Testis (tissue), 3 donors: ENCODE results near the gene TMEM175. TPM values are rescaled to one million over a fixed set of nuclear protein-coding genes. Genes with fewer than 3 reads are reported as not detected.
"Not testable (repeated sequence)": the region's sequence is repeated elsewhere in the genome, so short reads cannot be mapped to it uniquely, and the experiment has no call there.

Experiments
- DNase-seq: peaks from one replicate; pipeline ENCODE4 v3.0.0-alpha.2; 2019
- H3K27ac ChIP-seq, 2 donors: fragments of 200-600 bp; sonication (generic); one replicate each; pipeline ENCODE4 v1.5.1; 2019
- H3K27me3 ChIP-seq: fragments of 200-600 bp; sonication (generic); one replicate; pipeline ENCODE4 v1.5.1; 2019
- H3K36me3 ChIP-seq: fragments of 200-600 bp; sonication (generic); one replicate; pipeline ENCODE4 v1.5.1; 2017; ENCODE audit warnings: low read depth; ENCODE audit errors: missing control alignments
- H3K4me1 ChIP-seq: fragments of 200-600 bp; sonication (generic); one replicate; pipeline ENCODE4 v1.5.1; 2019
- H3K4me3 ChIP-seq, 2 donors: fragments of 200-600 bp; sonication (generic); one replicate each; pipeline ENCODE4 v1.5.1; 2017 to 2019
- H3K9me3 ChIP-seq: fragments of 200-600 bp; sonication (generic); one replicate; pipeline ENCODE4 v1.5.1; 2017
- POLR2A ChIP-seq: fragments of 450-650 bp; IDR thresholded peaks from one replicate; pipeline ENCODE4 v1.6.1; 2017; ENCODE audit warnings: antibody characterized with exemption, mild to moderate bottlenecking, moderate library complexity
- WGBS, 2 donors: methylation state at CpG; one replicate each; pipeline ENCODE4 v1.1.5; 2018; 5-methylcytosine and 5-hydroxymethylcytosine counted together
- intact Hi-C: fragments of 100-400 bp; cut with DNase I; formaldehyde crosslinking; loops from one replicate; pipeline ENCODE4 v1.15.1; 2023; ENCODE audit warnings: low total_unique reads
- polyA plus RNA-seq: library from polyadenylated mRNA; stranded (reverse); fragments of 350-450 nt; fragmentation: Illumina TruSeq; extraction: RNeasy Lipid Tissue Mini Kit (QIAGEN cat#74804); gene quantifications from one replicate; pipeline ENCODE4 v1.2.3, GENCODE V29; 2014; ENCODE audit warnings: low read depth, low replicate concordance; ENCODE audit not compliant: insufficient read depth
- total RNA-seq, 2 donors: library from RNA; depleted of rRNA; stranded (reverse); fragments of >200 nt; gene quantifications; one replicate each; pipeline ENCODE4 v1.2.3, GENCODE V29; 2016
- TF ChIP-seq, protein P1 (sequence below), 3 experiments: fragments of 450-650 bp in 2 of 3; fragments of 200-600 bp in 1 of 3; sonication (generic) in 1 of 3; IDR thresholded peaks; one replicate each; pipeline ENCODE4 v1.5.1; 2016 to 2019; ENCODE audit warnings: antibody characterized with exemption in 3 of 3, mild to moderate bottlenecking in 2 of 3, moderate library complexity in 1 of 3

TMEM175 gene
- total and polyA plus RNA-seq, 3 donors from 2014 or later: 50.5 to 88.2 (median 69.2) TPM

DNA sequence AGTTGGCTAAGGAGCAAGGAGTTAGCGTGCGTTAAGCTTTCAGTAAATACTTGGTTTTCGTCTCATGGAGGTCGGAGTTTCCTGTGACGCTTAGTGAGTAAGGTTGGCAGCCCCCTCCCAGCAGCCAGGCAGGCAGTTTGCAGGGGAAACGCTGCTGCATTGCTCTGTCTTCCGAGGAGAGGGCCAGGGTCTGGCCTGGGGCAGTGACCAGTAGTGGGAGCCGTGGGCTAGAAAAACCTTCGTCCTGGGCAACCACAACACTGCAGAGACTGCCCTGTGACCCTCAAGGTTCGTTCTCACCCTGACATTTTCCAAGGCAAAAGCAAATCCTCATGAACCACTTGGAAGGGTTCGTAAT lies 432 bp downstream of the TMEM175 start:
- Histone ChIP-seq H3K27me3 (no peaks in the 10 kb centered on the region), H3K9me3 (no peaks in the 10 kb centered on the region), H3K4me1 (peaks cover 24% of the 10 kb centered on the region), H3K27ac (peak overlapping the region; percentile 79 to 85), H3K4me3 (peak overlapping the region; percentile 98 to 99), H3K36me3 (no peaks in the 10 kb centered on the region)
- intact Hi-C loops: no loop called here
- DNase-seq: no peak
- no peak for TF ChIP-seq POLR2A
- TF ChIP-seq, protein P1, sequence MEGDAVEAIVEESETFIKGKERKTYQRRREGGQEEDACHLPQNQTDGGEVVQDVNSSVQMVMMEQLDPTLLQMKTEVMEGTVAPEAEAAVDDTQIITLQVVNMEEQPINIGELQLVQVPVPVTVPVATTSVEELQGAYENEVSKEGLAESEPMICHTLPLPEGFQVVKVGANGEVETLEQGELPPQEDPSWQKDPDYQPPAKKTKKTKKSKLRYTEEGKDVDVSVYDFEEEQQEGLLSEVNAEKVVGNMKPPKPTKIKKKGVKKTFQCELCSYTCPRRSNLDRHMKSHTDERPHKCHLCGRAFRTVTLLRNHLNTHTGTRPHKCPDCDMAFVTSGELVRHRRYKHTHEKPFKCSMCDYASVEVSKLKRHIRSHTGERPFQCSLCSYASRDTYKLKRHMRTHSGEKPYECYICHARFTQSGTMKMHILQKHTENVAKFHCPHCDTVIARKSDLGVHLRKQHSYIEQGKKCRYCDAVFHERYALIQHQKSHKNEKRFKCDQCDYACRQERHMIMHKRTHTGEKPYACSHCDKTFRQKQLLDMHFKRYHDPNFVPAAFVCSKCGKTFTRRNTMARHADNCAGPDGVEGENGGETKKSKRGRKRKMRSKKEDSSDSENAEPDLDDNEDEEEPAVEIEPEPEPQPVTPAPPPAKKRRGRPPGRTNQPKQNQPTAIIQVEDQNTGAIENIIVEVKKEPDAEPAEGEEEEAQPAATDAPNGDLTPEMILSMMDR (IDR thresholded peaks at IDR 0.05): no peak
- WGBS, 2 donors: 3 to 10% methylated on average over 6 to 11 of the region's 11 CpGs

DNA sequence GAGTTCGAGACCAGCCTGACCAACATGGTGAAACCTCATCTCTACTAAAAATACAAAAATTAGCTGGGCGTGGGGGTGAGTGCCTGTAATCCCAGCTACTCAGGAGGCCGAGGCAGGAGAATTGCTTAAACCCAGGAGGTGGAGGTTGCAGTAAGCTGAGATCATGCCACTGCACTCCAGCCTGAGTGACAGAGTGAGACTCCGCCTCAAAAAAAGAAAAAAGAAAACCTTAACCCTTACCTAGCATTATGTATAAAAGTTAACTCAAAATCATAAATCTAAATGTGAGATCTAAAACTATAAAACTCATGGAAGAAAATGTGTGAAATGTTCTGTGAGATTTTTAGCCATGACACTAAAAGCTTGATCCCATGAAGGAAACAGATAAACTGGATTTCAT lies 7.2 kb downstream of the TMEM175 start:
- H3K4me1 ChIP-seq, H3K4me3 ChIP-seq, intact Hi-C loops, DNase-seq, H3K27ac ChIP-seq, H3K9me3 ChIP-seq, H3K27me3 ChIP-seq, H3K36me3 ChIP-seq: not testable (repeated sequence)
- WGBS, 2 donors: 88 to 90% methylated on average over 4 of the region's 4 CpGs

DNA sequence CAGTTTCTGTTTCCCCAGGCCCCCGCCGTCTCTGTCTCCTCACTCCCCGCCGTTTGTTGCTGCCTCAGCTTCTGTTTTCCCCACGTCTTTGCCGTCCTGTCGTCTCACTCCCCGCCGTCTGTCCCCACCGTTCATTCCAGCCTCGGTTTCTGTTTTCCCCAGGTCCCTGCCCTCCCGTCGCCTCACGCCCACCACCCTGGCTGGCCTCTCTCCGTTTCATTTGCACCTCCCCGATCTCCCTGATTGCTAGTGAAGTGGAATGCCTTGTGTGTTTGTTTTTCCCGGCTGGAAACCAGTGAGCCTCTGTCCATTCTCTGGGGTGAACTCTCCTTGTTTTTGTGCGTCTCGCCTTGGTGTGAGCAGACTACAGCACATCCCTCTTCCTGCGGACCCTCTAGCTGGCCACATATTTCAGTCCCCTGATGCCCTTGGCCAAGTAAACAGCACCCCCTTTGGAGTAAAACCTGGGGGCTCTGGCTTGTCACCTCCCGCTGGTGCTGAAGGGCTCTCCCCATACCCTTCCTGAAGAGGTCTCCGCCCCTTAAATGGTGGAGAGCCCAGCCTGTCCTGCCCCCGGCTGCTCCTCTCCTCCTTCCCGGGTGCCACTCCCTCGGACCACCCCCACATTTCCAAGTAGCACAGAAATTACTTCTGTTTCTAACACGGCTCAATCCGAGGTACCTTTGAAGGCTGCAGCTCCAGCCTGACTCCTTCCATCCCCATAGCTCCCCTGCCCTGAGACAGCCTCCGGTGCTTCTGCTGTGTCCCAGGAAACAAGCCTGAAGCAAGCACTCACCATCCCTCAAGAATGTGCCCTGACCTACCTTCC lies 13.2 kb downstream of the TMEM175 start:
- intact Hi-C loops: no loop called here
- no peak overlapping the region for H3K4me3 ChIP-seq
- H3K27ac ChIP-seq: no peak overlapping the region
- no peak for DNase-seq
- WGBS, 2 donors: 68 to 76% methylated on average over 27 to 28 of the region's 28 CpGs
- no peak for TF ChIP-seq POLR2A
- TF ChIP-seq, protein P1 (IDR thresholded peaks at IDR 0.05): no peak
- no peaks in the 10 kb centered on the region for H3K27me3 ChIP-seq
- H3K9me3 ChIP-seq: no peaks in the 10 kb centered on the region
- peaks cover 7% of the 10 kb centered on the region for H3K4me1 ChIP-seq
- no peaks in the 10 kb centered on the region for H3K36me3 ChIP-seq

DNA sequence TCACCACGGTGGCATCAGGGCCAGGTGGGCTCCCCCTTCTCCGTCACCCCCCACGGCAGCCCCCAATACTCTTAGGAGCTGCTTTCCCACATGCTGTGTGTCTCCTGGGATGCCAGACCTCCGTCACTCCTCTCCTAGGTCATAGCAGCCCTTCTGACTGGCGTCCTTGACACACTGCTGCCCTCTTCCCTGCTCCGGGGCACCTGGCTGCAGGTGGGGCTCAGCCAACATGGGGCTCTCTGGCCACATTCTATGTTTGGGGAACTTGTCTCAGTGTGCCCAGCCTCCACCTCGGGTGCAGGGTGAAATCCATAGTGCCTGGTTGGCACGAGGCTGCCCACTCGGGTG lies 13.8 kb downstream of the TMEM175 start:
- Histone ChIP-seq H3K9me3 (no peaks in the 10 kb centered on the region), H3K27ac (no peak overlapping the region), H3K4me1 (peaks cover 7% of the 10 kb centered on the region), H3K36me3 (no peaks in the 10 kb centered on the region), H3K27me3 (no peaks in the 10 kb centered on the region), H3K4me3 (no peak overlapping the region)
- TF ChIP-seq POLR2A: no peak
- TF ChIP-seq, protein P1 (IDR thresholded peaks at IDR 0.05): no peak
- intact Hi-C loops: no loop called here
- 75 to 87% methylated on average over 5 to 9 of the region's 9 CpGs for WGBS, 2 donors
- DNase-seq: no peak

DNA sequence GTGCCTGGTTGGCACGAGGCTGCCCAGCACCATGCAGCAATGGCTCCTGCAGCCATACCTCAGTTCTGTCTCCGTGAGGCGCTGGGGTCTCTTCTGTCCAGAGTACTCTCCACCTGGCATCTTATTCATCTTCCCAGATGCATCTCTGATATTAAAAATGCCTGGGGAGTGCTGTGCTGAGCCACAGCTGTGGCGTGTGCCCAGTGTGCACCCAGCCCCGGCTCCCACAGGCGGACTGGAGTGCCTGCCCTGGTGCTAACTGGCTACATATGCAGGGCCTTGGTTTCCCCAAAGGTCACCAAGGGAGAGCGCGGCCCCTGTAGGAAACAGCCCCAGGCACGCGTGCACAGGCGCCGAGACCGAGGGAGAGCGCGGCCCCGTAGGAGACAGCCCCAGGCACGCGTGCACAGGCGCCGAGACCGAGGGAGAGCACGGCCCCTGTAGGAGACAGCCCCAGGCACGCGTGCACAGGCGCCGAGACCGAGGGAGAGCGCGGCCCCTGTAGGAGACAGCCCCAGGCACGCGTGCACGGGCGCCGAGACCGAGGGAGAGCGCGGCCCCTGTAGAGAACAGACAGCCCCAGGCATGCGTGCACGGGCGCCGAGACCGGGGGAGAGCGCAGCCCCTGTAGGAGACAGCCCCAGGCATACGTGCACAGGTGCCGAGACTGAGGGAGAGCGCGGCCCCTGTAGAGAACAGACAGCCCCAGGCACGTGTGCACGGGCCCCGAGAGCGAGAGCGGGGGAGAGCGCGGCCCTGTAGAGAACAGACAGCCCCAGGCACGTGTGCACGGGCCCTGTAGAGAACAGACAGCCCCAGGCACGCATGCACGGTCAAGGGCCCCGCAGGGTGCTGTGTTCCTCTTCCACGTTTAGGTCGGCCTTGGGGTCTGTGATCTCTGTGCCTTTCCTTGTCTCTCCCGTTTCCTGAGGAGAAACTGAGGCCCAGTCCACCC lies 14.5 kb downstream of the TMEM175 start:
- Histone ChIP-seq H3K27ac (no peak overlapping the region), H3K9me3 (no peaks in the 10 kb centered on the region), H3K27me3 (no peaks in the 10 kb centered on the region), H3K4me1 (peaks cover 7% of the 10 kb centered on the region), H3K36me3 (no peaks in the 10 kb centered on the region), H3K4me3 (no peak overlapping the region)
- 64 to 81% methylated on average over 27 to 61 of the region's 62 CpGs for WGBS, 2 donors
- intact Hi-C loops: no loop called here
- TF ChIP-seq POLR2A: no peak
- TF ChIP-seq, protein P1 (IDR thresholded peaks at IDR 0.05): no peak
- DNase-seq: peak; percentile 39
